ENCODE results near the gene PTEN.

PTEN gene

GRCh38 chr10:87923233-87923632 is 59.8 kb downstream of the PTEN start:
- no peak for DNase-seq

- no peak for DNase-seq
Observed at GRCh38 chr10:87925570-87925969, 62.1 kb downstream of the PTEN start.

DNA sequence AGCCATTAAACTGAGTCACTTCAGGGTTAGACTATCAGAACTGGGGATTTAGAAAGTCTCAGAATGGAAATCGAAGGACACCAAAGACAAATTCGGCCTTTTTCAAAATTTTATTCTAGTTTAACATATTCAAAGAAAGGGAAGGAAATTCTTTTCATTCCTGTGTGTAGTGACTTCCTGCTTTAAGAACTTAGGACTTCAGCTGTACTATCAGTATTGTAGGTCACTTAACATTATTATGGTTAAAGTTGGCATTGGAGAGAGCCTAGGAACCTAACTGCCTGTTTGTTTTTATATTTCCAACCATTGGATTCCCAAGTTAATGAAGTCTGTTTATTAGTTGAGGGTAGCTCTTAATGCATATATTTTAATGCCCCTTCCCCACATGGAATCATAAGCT is 63.7 kb downstream of the PTEN start:
- DNase-seq: no peak

DNA sequence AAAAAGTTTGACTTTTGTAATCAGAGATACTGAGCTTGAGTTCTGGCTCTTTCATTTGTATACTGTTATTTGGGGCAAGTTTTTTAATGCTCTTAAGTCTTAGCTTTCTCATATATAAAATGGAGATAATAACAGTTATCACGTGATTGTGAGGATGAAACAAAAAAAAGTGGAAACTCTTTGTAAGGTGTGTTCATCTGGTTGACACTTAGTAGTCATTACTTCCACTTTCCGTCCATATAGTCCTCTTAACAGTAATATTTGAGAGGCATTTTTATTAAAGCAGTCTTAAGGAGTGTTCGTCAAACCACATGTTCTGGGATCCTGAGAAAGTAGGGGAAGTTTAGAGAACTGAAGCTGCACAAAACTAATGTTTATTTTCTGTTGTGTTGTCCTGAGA is 65.6 kb downstream of the PTEN start:
- DNase-seq: no peak

GRCh38 chr10:87930141-87930540 is 66.7 kb downstream of the PTEN start:
- no peak for DNase-seq

DNA sequence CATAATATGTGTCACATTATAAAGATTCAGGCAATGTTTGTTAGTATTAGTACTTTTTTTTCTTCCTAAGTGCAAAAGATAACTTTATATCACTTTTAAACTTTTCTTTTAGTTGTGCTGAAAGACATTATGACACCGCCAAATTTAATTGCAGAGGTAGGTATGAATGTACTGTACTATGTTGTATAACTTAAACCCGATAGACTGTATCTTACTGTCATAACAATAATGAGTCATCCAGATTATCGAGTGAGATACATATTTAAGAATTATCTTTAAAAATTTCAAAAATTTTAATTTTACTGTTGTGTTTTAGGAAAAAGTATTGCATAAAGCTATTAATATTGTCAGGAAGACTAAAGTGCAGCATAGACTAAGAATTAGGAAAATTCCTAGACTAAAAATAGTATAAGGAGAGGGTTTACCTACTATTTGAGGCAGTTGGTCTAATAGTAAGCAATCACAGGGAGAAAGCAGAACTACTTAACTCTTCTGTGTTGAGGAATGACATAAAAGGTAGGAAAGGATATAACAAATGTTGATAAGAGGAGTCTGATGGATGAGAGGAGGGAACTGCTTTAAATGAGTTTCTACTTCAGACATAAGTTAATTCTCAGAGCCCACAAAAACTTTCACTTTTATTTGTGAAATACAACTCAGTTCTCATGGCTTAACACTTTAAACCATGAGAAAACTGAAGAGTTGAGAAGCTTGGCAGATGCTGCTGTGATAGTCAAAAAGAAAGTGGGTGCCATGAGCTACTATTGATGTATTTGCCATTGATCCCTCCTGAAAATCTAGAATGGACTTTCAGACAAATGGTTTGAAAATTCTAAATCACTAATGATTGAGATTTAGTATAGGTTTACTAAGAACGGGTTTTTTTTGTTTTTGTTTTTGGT is 67.8 kb downstream of the PTEN start:
- no peak for DNase-seq

- no peak for DNase-seq
Observed at GRCh38 chr10:87931836-87932230, 68.4 kb downstream of the PTEN start.

DNA sequence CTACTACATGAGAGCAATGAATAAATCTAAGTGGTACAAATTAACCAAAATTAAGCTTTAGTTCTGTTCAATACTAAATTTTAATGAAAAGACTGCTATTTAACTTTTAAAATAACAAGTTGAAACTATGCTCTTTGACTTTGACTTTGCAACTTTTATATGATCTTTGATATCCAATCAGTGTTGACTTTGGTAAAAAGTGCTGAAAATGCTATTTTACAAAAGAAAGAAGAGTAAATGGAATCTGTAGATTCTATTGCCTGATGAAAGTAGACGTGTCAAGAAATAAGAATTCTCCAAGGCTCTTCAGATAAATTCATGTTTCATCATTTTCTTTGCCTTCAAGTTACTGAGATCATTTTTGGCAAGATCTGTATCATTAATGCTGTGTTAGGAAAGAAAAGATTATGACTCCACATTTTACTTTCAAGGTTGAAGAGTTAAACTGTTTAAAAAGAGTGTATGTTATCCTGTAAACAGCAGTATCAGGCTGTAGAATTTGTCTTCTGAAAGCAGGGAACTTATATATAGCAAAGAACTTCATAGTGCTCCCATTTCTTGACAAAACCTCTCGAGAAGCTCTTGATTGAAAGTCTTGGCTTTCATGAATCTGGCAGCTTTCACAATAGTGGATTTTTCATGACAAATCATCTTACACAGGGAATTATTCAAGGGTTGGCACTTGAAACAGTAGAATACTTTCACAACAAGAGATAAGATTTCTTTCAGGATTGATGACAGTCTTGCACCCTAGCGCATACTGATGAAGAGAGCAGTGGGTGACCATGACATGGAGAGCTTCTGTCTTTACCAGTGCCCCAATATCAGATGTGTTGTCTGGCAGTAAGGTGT is 72.1 kb downstream of the PTEN start:
- no peak for DNase-seq

DNA sequence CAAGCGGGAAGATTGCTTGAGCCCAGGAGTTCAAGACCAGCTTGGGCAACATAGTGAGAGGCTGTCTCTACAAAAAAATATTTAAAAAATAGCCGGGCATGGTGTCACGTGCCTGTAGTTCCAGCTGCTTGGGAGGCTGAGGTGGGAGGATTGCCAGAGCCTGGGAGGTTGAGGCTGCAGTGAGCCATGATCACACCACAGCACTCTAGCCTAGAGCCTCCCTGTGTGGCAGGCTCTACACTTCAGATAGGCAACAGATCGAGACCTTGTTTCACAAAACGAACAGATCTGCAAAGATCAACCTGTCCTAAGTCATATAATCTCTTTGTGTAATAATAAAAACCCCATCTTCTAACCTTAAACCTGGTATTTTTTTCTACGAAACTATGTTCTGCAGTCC is 76.8 kb downstream of the PTEN start:
- no peak for DNase-seq

DNA sequence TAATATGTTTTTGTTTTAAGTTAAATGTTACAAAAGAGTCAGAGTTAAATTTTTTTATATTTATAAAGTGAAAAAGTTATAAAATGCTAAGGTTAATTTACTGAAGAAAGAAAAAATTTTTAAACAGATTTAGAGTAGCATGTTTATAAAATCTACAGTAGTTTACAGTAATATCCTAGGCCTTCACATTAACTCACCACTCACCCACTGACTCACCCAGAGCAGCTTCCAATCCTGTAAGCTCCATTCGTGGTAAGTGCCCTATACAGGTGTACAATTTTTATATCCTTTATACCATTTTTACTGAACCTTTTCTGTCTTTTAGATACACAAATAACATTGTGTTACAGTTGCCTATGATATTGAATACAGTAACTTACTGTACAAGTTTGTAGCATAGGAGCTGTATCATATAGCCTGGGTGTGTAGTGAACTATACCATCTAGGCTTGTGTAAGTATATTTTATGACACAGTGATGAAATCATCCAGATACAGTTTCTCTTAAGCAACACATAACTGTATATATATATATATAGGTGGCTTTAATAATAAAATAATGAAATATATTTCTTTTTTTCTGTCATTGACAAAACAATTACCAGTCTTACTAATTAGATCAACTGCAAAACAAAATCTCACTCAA is 79.6 kb downstream of the PTEN start:
- no peak for DNase-seq

DNA sequence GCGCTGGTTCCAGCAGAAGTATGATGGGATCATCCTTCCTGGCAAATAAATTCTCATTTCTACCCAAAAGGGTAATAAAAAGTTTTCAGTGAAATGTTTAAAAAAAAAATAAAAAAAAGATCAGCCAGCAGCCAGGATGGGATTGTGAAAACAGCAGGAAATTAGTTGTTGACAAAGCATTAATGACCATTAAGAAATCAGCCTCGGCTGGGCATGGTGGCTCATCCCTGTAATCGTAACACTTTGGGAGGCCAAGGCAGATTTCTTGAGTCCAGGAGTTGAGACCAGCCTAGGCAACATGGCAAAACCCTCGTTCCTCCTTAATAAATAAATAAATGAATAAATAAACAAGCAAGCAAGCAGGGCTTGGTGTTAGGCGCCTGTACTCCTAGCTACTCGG is 82.6 kb downstream of the PTEN start:
- DNase-seq: no peak

DNA sequence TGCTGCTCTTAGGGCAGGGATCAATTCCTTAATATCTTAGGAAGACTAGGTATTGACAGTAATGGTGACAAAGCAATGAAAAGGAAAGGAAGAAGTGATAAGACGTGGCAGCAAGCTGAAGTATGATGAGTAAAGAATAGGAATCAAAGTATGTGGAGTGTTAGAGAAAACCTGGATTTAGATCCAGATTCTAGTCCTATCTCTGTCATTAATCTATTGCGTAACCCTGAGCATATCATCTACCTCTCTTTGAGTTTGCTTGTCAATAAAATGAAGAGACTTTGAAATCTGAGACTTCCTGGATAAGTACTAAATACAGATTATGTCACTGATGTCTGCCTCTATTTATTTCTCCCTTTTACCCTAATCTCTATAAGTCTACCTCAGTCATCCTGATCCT is 89.2 kb downstream of the PTEN start:
- no peak for DNase-seq

DNA sequence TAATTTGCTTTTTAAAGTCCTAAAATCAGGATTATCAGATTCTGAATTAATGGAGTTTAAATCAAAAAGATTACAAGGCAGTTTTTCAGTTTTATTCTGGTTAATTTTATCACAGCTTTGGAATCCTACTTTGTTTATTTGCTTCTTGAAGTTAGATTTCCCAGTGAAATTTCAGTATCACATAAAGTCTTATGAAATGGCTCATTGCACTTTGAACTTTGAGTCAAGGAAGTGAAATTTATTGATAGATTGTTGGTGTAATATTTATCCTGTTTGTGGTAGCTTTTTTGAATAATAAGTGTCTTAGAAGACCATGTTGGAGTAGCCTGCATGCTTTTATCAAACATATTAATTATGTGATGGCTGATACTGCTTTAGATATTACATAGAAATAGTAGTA is 92.6 kb downstream of the PTEN start:
- DNase-seq: no peak

- DNase-seq: no peak
Observed at GRCh38 chr10:87957702-87958101, 94.3 kb downstream of the PTEN start.

GRCh38 chr10:87960230-87960629 is 96.8 kb downstream of the PTEN start:
- DNase-seq: no peak

DNA sequence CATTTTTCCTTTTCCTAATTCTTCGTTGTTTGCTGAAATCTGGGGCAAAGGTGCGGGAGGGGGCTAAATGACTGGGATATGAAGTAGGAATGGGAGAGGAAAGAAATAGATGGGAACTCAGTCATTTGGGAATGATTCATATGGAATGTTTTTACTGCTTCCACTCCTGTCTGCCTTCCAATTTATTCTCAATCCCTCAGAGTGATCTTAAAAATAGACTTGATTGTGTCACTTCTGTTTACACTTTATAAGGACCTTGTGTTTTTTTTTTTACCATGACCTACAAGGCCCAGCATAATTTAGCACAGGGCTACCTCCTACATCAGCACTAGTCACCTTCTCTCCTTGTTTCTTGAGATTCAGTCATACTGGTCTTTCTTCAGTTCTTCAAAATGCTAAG is 97.9 kb downstream of the PTEN start:
- no peak for DNase-seq

GRCh38 chr10:87966459-87966858 is 103.0 kb downstream of the PTEN start:
- no peak for DNase-seq

GRCh38 chr10:87973635-87974034 is 110.2 kb downstream of the PTEN start:
- no peak for DNase-seq

DNA sequence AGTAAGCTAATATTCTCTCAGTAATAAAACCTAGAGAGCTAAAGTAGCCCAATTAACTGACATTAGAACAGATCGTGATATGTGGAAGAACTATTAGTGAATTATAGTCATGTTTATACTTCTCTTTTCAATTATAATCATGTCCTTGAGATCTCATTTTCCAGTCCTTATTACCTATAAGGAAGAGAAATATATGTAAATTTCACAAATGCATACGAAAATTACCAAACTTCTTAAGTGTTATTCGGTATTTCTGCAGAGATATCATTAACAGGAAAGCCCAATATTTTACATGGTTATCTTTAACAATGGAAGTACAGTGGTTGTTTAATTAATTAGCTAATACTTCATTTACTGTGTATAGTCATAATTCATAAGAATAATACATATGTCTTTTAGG is 110.7 kb downstream of the PTEN start:
- no peak for DNase-seq

DNA sequence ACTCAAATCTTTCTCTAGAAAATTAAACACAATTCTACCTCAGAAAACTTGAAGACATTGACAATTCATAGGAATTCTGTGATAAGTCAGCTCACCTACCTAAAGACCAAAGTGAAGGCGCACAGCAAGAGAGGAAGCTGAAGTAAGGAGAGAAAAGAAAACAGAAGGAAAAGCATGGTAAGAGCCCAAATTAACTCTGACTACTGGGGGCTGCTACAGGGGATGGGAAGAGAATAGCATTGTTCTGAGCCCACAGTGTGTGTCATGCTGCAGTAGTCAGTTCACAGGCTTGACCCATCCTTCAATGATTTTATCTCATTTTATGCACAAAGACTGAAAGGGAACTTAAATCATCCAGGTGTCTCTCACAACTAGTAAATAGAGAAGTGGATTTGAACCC is 111.3 kb downstream of the PTEN start:
- DNase-seq: no peak

DNA sequence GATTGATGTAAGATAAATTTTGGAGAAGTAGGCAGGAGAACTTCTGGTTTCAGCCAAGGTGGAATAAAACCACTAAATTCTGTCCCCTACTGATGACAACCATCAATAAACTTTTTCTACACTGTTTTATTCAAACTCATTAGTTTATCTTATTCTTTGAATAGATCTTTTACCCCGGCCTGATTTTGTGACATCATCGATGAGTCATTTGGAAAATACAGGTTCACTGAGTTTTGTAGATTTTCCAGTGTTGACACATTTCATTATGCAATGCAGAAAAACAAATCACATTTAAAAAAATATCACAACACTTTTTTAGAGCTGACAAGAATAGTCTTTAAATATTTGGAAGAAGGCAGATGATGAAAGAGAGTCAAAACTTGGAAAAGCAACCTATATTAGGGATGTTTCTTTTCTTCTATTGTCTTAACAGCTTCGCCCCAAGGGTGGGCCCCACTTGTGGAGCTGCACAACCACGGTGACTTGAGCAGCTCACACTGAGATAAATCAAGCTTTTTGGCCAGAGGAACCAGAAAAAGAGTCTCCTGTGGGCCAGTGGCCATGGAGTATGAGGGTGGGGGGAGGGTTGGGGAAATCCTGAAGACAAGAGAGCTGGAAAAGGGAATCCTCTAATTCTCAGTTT is 112.8 kb downstream of the PTEN start:
- DNase-seq: no peak

DNA sequence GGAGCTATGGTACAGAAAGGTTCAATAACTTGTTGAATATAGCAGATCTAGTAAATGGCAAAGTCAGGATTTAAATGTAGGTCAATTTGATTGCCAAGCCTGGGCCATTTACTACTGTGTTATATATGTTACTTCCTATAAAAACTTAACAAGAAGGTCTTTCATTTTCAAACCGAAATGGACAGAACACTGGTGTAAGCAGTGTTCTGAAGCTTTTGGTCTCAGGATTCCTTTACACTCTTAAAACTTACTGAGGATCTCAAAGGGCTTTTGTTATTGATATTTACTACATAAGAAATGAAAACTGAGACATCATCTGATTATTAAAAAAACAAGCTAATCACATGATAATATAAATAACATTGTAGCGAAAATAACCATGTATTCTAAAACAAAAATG is 114.7 kb downstream of the PTEN start:
- no peak for DNase-seq

DNA sequence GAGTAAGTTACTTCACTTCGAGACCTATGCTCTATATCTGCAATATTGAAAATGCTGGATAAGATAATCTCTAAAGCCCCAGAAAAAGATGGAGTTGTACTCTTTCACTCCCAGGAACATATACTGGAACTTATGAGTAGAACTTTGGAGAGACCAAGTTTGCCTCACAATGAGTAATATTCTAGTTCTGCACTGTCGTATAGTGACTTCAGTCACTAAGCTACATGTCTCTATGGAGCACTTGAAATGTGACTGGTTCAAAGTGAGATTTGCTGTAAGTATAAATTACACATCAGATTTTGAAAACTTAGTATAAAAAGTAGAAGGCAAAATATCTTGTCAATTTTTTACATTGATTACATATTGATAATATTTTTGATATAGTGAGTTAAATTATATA is 116.4 kb downstream of the PTEN start:
- DNase-seq: no peak

All from right forelimb (tissue), 1 donor.